GM18511 (cell line): ENCODE results near the gene WSCD2.

ENCODE experiments used
- ATAC-seq: cut with Tn5 transposase; IDR thresholded peaks from one replicate; pipeline ENCODE4 v1.9.1; 2021; ENCODE audit warnings: mild to moderate bottlenecking, moderate library complexity; ENCODE audit not compliant: unreplicated experiment

Gene WSCD2

DNA sequence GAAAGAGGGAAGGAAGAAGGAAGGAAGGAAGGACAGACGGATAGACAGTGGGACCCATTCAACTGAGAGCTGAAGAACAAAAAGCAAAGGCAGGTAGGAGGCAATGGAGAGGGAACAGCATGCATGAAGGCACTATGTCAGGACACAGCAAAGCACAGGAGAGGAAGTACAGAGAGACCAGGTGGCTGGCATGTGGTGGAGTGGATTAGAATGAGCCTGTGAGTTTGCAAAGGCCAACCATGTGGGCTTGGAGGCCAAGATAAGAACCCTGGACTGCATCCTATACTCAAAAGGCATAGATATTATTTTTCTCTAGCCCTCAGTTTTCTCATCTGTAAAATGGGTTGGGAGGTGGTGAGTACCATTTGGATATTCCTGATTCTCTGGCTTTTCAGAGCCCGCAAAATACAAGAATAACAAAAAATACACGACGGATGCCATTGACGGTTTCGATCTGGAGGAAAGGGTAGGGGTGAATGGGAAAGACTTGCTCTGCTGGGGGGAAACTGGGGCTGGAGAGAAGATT lies 102.9 kb downstream of the WSCD2 start:
- no peak for ATAC-seq

DNA sequence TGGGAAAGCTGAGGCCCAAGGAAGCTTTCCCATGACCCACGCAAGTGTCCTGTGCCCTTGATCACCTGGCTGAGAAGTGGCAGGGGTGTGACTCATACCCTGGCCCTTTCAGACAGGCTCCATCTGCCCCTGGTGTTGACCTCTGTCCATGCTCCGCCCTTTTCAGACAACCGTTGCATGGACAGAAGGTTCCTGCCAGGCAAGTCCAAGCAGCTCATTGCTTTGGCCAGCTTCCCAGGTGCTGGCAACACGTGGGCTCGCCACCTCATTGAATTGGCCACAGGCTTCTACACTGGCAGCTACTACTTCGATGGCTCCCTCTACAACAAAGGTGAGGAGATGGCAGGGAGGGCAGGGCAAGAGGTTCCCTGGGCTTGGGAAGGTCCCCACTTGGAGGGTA lies 103.5 kb downstream of the WSCD2 start:
- no peak for ATAC-seq

DNA sequence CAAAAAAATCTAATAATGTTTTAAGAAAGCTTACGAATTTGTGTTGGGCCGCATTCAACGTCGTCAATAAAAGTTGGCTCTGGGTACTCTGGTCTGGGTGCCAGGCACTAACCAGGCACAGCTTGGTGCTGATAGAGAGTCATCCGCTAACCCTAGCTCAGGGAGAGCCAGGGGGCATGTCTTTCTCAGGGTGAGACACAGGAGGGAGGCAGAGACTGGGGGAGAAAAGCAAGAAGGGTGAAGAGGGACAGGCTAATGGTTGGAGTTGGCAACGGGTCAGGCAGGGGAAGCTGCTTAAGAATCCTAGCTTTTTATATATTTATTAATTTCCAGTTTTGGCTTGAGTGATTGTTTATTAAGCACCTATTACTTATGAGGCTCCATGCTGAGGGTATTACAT lies 105.1 kb downstream of the WSCD2 start:
- ATAC-seq = no peak

DNA sequence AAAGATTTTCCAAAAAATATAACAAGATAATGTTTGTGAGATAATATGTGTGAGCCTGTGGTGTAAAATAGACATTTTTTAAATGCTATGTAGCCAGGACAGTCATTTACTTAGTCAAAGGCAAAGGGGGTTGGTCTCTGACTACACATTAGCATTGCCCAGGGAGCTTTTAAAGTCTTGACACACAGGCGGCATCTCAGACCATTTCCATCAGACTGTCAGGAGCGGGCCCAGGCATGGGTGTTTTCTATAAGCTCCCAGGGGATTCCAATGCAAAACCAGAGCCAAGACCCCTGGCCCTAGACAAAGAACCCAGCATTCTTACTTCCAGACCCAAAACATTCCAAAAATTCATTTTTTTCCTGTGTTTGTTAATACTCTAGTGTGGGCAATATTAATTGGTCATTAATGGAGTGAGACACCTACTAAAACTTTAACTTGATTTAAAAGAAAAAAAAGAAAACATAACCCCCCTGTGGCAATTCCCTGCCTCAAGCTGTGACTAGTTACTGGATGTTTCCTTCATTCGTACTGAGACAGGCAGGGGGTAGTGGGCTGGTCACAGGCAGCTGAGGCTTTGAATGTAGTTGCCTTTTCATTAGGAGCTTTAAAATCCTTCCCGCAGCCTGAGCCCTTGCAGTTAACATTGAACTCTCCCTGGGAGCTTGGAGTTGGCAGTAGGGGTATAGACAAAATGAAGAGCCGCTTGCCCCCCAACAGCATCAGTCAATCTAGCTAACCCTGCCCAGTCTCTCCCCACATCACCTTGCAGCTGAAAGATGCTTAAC lies 106.3 kb downstream of the WSCD2 start:
- ATAC-seq = no peak

DNA sequence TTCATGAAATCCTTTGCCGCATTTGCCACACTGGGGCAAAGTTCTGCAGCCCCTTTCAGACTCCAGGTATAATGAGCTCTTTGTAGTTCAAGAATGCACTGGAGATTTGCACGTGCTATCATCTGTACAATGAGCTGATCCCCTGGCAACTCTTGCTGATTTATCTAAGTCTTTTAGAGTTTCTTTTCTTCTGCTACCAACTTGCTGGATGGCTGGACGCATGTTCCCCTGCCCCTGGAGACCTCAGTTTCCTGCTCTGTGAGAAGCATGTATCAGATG lies 106.8 kb downstream of the WSCD2 start:
- ATAC-seq = no peak

DNA sequence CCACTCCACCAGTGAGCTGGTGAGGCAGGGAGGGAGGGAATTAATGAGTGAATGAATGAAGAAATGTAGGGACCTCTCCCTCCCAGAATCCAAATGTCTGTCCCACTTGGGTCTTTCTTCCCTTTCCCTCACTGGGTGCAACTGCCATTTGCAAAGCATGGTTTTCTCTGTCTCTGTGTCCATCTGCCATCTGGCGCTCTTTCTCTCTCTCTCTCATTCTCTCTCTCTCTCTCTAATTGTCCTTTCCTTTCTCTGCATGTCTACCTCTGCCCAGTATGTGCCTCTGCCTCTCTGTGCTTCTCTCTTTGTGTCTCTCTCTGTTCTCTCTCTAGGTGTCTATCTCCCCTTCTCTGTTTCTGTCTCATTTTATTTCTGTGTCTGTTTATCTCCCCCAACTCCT lies 107.3 kb downstream of the WSCD2 start:
- ATAC-seq = no peak

DNA sequence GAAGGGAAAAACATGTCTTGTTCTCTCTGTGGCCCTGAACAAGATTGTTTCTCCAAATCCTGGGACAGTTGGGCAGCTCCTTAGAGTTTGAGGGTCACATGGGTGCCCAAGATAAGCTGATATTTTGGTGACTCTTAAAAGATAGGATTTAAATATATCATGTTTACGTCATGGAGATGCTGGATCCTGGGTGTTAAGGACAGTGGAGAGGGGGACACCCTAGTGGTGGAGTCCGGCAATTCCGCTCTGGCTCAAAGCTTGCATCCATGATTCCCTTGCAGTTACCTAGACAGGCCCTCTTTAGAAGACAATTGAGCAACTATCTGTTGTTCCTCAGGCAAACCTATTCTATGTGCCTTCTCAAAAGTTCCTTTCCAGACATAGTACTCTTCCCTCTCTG lies 108.2 kb downstream of the WSCD2 start:
- ATAC-seq = no peak

DNA sequence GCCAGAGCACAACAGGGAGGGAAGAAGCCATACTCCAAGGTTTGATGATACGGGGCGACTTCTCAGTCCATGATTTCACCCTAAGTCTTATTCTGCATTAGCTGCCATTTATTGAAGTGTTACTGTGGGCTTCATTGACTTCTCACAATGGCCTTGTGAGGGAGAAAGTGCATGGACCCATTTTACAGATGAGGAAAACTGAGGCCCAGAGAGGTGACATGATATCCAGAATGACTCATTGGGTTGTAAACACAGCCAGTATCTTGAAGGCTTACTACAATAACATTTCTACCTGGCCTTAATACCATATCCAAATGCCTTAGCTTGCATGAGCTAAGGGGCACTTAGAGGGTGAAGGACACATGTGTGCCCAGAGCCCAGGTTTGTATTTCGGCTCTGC lies 109.4 kb downstream of the WSCD2 start:
- no peak for ATAC-seq

DNA sequence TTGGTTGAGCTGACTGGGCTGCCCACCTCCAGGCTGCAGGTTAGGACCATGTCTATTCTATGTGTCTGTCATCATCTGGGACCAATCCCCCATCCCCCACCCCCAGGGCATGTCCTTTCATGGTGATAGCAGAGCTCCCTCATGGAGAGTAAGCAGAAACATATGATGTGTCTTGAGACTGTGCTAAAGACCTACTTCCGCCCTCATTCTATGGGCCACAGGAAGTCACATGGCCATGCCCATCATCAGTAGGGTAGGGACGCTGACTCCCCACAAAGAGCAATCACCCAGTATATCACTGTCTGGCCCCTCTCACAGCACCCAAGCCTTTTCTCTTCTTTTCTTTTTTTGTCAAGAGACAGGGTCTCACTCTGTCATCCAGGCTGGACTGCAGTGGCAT lies 110.3 kb downstream of the WSCD2 start:
- no peak for ATAC-seq

DNA sequence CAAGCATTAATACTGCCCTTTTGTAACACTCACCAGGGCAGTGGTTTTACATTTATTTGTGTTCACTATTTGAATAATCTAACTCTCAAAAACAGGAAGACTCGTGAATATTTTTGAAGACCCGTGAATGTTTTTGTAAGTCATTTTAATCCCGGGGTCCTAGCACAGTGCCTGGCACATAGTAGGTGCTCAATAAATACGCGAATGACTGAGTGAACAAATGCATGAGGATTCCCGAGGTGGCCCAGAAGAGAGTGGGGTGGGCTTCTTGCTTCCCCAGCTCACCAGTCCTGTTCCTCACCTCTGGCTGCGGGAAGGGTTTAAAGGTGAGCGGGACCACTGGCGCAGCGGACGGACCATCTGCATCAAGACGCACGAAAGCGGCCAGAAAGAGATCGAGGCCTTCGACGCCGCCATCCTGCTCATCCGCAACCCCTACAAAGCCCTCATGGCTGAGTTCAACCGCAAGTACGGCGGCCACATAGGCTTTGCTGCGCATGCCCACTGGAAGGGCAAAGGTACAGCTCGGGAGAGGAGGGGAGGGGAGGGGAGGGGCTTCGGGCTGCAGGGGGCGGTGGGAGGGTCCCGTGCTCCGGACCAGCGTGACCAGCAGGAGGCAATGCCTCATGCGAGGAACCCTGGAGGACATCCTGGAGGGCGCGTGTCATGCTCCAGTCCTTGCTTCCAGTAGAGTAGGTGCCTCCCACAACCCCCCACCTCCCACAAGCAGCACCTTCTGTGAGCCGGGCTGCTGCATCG lies 111.1 kb downstream of the WSCD2 start:
- ATAC-seq = no peak

DNA sequence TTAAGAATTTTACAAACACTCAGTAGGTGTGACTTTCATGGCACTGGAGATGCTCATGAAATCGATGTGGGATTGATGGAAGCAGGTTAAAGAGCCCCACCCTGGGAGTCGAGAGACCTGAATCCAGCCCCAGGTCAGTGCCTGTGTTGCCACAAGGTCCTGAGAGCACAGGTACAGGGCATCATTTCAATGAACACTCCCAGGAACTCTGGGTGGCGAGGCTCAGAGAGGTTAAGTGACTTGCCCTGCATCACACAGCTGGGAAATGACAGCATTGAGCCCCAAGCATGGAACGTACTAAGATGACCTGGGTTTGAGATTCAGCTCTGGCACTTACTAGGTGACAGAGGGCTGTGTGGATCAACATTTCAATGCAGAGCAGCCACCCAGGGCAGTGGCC lies 111.8 kb downstream of the WSCD2 start:
- ATAC-seq = no peak

DNA sequence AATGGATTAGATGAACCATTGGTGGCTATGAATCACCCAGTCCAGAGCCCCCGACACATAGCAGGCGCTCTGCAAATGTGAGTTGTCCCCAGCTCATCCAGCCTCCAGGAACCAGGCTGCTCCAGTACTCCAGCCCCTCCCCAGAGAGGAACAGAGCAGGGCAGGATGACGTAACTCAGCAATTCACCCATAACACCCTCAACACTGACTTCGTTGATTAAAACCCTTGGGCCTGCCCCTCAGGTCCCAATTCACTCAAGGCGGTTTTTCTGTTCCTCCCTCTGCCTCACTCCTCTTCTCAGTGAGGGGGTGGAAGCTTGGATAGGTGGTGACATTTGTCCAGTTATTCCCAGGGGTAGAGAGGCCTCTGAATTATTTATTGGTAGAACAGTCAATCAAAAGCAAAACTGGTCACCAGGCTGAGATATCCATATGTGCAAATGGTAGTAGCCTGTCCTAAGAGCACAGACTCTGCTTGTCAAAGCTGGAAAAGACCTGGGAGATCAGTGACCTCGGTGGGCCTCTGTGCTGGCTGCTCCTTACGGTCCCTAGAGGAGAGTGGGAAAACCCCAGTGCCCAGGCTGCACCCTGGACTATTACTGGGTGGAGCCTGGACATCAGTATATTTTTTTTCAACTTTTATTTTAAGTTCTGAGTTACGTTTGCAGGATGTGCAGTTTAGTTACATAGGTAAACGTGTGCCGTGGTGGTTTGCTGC lies 113.1 kb downstream of the WSCD2 start:
- no peak for ATAC-seq

DNA sequence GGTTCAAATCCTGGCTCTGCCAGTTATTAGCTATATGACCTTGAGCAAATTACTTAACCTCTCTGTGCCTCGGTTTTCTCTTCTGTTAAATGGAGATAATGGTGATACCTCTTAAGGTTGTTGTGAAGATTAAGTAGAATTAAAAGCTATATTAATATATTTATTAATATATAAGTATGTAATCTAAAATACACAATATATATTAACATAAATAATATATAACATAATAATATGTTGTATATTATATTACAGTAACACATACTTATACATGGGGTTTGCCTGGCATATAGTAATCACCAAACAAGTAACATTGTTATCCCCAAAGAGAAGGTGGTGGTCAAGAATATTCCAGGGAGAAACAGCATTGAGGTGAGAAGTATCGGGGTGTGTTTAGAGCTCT lies 118.0 kb downstream of the WSCD2 start:
- no peak for ATAC-seq

DNA sequence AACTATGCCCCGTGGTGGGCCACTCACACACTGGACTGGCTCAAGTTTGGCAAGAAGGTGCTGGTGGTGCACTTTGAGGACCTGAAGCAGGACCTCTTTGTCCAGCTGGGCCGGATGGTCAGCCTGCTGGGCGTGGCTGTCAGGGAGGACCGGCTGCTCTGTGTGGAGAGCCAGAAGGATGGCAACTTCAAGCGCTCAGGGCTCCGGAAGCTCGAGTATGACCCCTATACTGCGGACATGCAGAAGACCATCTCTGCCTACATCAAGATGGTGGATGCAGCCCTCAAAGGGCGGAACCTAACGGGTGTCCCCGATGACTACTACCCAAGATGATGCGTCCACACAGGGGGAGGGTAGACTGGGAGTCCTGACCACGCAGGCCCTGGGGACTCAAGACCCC lies 118.9 kb downstream of the WSCD2 start:
- ATAC-seq = no peak

DNA sequence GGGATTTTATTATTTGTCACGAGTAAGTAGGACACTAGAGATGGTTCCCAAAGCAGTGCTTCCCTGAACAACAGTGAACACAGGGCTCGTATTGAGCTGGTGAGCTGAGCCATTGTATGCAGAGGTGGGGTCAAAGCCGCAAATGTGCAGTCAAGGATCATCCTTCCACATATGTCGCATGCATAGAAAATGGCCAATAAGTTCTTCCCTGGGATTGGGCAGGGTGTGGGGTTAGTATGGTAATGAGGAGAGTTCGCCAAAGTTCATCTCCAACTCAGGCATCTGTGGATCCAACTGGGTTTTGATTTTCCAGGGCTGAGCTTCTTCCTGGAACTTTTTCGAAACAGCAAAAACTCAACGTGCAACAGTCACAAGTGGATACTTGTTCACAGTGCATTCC lies 123.4 kb downstream of the WSCD2 start:
- no peak for ATAC-seq

DNA sequence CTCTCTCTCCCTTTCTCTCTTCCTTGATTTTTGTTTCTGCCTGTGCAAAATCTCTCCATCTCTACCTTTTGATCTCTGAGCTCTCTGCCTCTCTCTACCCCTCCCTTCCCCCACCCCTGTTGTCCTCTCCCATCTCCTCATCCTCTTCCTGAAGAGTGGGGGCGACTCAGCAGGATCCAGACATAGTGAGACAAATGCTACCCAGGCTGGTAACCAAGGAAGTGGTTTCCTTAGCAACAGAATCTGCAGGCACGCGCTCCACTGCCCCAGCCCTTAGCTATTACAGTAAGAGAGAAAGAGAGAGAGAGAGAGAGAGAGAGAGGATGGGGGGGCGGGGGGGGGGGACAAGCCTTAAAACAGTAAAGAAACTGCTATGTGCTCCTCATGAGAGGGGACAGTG lies 124.5 kb downstream of the WSCD2 start:
- no peak for ATAC-seq

DNA sequence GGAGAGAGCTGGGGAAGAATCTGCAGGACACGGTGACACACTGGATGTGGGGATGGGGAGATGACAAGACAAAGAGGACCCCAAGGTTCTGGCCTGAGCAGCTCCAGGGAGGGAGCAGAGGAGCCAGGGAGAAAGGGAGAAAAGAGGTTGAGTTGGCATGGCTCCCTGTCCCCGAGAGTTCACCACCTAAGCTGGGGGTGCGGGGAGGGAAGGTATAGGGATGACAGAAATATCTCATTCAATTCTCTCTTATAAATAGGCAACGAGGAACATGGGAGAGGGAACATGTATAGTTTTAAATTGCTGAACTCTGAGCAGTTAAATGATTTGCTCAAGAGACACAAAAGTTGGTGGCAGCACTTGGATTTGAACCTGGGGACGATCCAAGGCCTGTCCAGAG lies 124.9 kb downstream of the WSCD2 start:
- no peak for ATAC-seq

DNA sequence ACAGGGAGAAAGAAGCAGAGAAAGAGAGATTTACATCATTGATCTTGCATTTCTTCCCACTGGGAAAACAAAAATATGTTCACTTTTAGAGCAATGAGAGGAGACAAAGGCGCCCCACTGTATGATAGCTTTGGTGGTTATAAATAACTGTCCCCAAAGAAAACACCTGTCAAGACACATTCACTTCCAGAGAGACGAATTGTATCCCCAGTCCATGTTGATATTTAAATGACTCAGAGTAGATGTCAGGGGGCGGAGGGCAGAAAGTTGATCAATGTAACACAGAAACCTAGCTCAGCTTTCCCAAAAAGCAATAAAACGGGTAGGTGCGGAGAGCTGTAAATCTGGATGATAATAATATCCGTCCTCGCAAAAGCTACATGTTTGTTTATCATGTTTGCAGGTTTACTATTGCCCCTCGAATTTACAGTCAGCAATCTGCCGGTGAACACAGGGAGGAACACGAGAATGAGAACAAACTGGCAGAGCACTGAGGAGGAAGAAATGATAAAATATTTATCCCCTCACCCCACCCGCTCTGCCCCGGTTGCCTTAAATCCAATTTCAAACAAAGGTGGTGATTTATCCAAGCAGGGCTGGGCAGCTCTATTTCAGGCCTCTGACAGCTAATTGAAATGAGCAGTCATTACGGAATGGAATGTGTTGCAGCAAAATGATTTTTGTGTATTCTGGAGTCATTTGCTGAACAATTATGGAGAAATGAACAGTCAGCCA lies 125.6 kb downstream of the WSCD2 start:
- no peak for ATAC-seq

DNA sequence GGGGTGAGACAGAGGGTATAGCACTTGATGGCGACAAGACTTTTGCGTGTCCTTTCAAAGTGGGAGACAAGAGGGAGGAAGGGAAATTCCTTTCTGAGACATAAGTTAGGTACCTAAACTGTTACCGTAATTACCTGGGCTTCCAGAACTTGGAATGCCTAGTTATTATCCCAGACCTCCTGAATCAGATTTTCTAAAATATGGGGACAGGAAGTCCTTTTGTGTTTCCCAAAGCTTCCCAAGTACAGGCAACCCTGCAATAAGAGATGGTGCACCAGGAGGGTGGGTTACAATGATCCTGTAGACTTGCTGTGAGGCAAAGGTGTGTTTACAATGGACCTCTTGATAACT lies 126.1 kb downstream of the WSCD2 start:
- ATAC-seq = no peak

DNA sequence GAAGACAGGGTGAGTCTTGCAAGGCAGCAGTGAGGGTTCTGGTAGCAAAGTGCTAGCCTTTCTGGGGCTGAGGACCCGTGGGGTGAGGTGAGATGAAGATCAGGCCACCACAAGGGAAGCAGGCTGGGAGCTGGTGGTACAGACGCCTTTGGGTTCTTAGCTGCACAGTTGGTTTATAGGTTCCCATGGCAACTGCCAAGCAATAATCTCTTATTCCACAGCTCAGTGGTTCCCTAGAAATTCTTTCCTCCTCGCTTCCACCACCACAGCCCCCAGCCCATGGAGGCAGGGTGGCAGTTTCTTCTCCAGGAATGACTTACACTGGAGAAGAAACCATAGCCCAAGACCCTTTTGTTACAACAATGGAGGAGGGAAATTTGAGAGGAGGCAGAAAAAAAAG lies 127.9 kb downstream of the WSCD2 start:
- no peak for ATAC-seq

DNA sequence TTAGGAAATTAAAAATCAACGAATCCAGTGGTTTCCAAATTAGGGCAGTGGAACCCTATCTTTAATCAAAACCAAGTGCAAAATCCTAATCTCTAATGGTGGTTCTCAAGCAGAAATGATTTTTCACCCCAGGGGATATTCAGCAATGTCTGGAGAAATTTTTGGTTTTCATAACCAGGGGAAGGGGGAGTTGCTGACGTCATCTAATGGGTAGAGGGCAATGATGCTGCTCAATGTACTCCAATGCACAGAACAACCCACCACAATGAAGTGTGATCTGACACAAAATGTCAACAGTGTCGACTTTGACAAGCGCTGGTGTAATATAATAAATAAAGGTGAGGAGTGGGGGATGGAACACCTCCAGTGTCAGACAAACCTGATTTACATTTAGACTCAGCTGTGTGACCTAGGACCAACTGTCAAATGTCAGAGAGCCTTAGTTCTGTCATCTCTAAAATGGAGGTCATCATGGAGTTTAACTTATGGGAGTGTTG lies 128.6 kb downstream of the WSCD2 start:
- ATAC-seq = no peak
